HepG2 (cell line): ENCODE data around the gene TAC3. TPM values are rescaled to one million over a fixed set of nuclear protein-coding genes. Genes with fewer than 3 reads are reported as not detected.
A peak's percentile ranks its signal among the peaks of the same experiment; 100 is the strongest.

Experiments used
- ARNT2 ChIP-seq: sonication (generic); formaldehyde crosslinking; IDR thresholded peaks from 2 replicates; pipeline ENCODE4 v1.8.0; 2022; ENCODE audit warnings: mild to moderate bottlenecking, low read depth, missing genetic modification reagents, moderate library complexity
- BHLHE40 ChIP-seq: IDR thresholded peaks from 2 replicates; pipeline ENCODE4 v1.6.1; 2011; ENCODE audit warnings: low read length, improper control_type of control experiment
- E2F1 ChIP-seq: sonication (generic); formaldehyde crosslinking; IDR thresholded peaks from 2 replicates; pipeline ENCODE4 v1.5.0; 2020; ENCODE audit warnings: missing genetic modification reagents
- HDAC2 ChIP-seq: sonication (generic); formaldehyde crosslinking; IDR thresholded peaks from 2 replicates; pipeline ENCODE4 v1.4.0; 2020; ENCODE audit warnings: missing genetic modification reagents
- HHEX ChIP-seq: IDR thresholded peaks from 2 replicates; pipeline ENCODE4 v1.6.1; 2016; ENCODE audit warnings: control low read depth
- HNRNPLL ChIP-seq: fragments of 200-400 bp; formaldehyde crosslinking; IDR thresholded peaks from 2 replicates; pipeline ENCODE4 v1.6.1; 2017; ENCODE audit warnings: mild to moderate bottlenecking, low read depth, low read length; ENCODE audit not compliant: poor library complexity, severe bottlenecking
- HOXA3 ChIP-seq: sonication (generic); formaldehyde crosslinking; IDR thresholded peaks from 2 replicates; pipeline ENCODE4 v1.5.0; 2020; ENCODE audit warnings: missing genetic modification reagents
- KLF6 ChIP-seq: IDR thresholded peaks from 2 replicates; pipeline ENCODE4 v1.8.0; 2016; ENCODE audit warnings: missing biosample characterization, missing genetic modification reagents
- MIER2 ChIP-seq: IDR thresholded peaks from 2 replicates; pipeline ENCODE4 v1.6.1; 2016; ENCODE audit warnings: missing biosample characterization, missing genetic modification reagents
- MXD1 ChIP-seq: sonication (generic); formaldehyde crosslinking; IDR thresholded peaks from 2 replicates; pipeline ENCODE4 v1.4.0; 2020; ENCODE audit warnings: mild to moderate bottlenecking, missing genetic modification reagents
- NFE2 ChIP-seq: sonication (generic); formaldehyde crosslinking; IDR thresholded peaks from 2 replicates; pipeline ENCODE4 v1.4.0; 2020; ENCODE audit warnings: missing genetic modification reagents
- NONO ChIP-seq, 2 experiments: fragments of 450-650 bp in 1 of 2; sonication (generic) in 1 of 2; formaldehyde crosslinking in 1 of 2; IDR thresholded peaks in 1 of 2; conservative IDR thresholded peaks in 1 of 2; 2 replicates each; pipeline versions ENCODE4 v1.6.1 to v1.8.0; 2017 to 2022; ENCODE audit warnings: mild to moderate bottlenecking in 1 of 2, missing genetic modification reagents in 1 of 2, moderate library complexity in 1 of 2
- POGZ ChIP-seq: sonication (generic); formaldehyde crosslinking; IDR thresholded peaks from 2 replicates; pipeline ENCODE4 v1.4.0; 2020; ENCODE audit warnings: mild to moderate bottlenecking, missing genetic modification reagents
- RAD21 ChIP-seq: fragments of 450-650 bp; formaldehyde crosslinking; IDR thresholded peaks from 2 replicates; pipeline ENCODE4 v1.5.0; 2020; ENCODE audit warnings: mild to moderate bottlenecking
- RARA ChIP-seq: IDR thresholded peaks from 2 replicates; pipeline ENCODE4 v1.6.1; 2016; ENCODE audit warnings: missing genetic modification reagents, missing compliant biosample characterization
- RNF2 ChIP-seq: fragments of 450-650 bp; conservative IDR thresholded peaks from 2 replicates; pipeline ENCODE4 v1.6.1; 2016; ENCODE audit warnings: low read depth
- SNAPC5 ChIP-seq: sonication (generic); formaldehyde crosslinking; IDR thresholded peaks from 2 replicates; pipeline ENCODE4 v1.8.1; 2023; ENCODE audit warnings: mild to moderate bottlenecking, missing genetic modification reagents, borderline replicate concordance
- SPEN ChIP-seq: sonication (generic); formaldehyde crosslinking; IDR thresholded peaks from 2 replicates; pipeline ENCODE4 v1.5.1; 2020; ENCODE audit warnings: low read depth, mild to moderate bottlenecking, missing genetic modification reagents
- SSRP1 ChIP-seq: IDR thresholded peaks from 2 replicates; pipeline ENCODE4 v1.6.1; 2016; ENCODE audit warnings: control low read depth
- ZBTB20 ChIP-seq: sonication (generic); formaldehyde crosslinking; IDR thresholded peaks from 2 replicates; pipeline ENCODE4 v1.8.1; 2023; ENCODE audit warnings: missing genetic modification reagents, low read depth, mild to moderate bottlenecking, borderline replicate concordance
- ZFAT ChIP-seq: sonication (generic); formaldehyde crosslinking; conservative IDR thresholded peaks from 2 replicates; pipeline ENCODE4 v1.8.1; 2023; ENCODE audit warnings: missing genetic modification reagents, inconsistent platforms
- ZNF510 ChIP-seq: sonication (generic); formaldehyde crosslinking; IDR thresholded peaks from 2 replicates; pipeline ENCODE4 v1.4.0; 2020; ENCODE audit warnings: low read depth, mild to moderate bottlenecking, missing genetic modification reagents
- ZNF577 ChIP-seq: sonication (generic); formaldehyde crosslinking; IDR thresholded peaks from 2 replicates; pipeline ENCODE4 v1.4.0; 2020; ENCODE audit warnings: mild to moderate bottlenecking, low read depth, missing genetic modification reagents, borderline replicate concordance
- ZNF609 ChIP-seq: sonication (generic); formaldehyde crosslinking; IDR thresholded peaks from 2 replicates; pipeline ENCODE4 v1.4.0; 2020; ENCODE audit warnings: mild to moderate bottlenecking, missing genetic modification reagents, borderline replicate concordance
- ZNF644 ChIP-seq: IDR thresholded peaks from 2 replicates; pipeline ENCODE4 v1.6.1; 2016; ENCODE audit warnings: low read depth
- ZSCAN21 ChIP-seq: sonication (generic); formaldehyde crosslinking; IDR thresholded peaks from 2 replicates; pipeline ENCODE4 v1.8.0; 2022; ENCODE audit warnings: mild to moderate bottlenecking, missing genetic modification reagents, moderate library complexity, borderline replicate concordance
- ZSCAN31 ChIP-seq: sonication (generic); formaldehyde crosslinking; IDR thresholded peaks from 2 replicates; pipeline ENCODE4 v1.5.0; 2020; ENCODE audit warnings: low read depth, mild to moderate bottlenecking, missing genetic modification reagents
- polyA plus RNA-seq, 8 experiments: library from polyadenylated mRNA; depleted of rRNA in 3 of 8; stranded (reverse) in 7 of 8; unstranded in 1 of 8; fragments of >200 nt; fragmentation: Illumina TruSeq in 4 of 8; extraction: Trizol in 4 of 8; gene quantifications; 2 replicates each; pipeline versions ENCODE4 v1.2.1 to v1.2.3, GENCODE V29; 2011 to 2016; ENCODE audit warnings: low read depth in 4 of 8, missing spikeins in 1 of 8, mixed read lengths in 1 of 8; ENCODE audit not compliant: insufficient read depth in 1 of 8
- total RNA-seq, 5 experiments: library from RNA; depleted of rRNA; stranded (reverse); fragments of >200 nt; fragmentation: Illumina TruSeq; extraction: Trizol; gene quantifications; 2 replicates each; pipeline ENCODE4 v1.2.3, GENCODE V29; 2016; ENCODE audit warnings: low read depth in 1 of 5

The TAC3 gene
- total and polyA plus RNA-seq, 2 of the 13 experiments (the other 11 are each of a cell fraction or from before 2014, with no cell fraction given) = 0.13 to 0.15 TPM

GRCh38 chr12:57001448-57001906 lies 14.9 kb downstream of the TAC3 start (continued):
- no peak for TF ChIP-seq NFE2 (CRISPR knock-in tag)
- TF ChIP-seq ARNT2 (CRISPR knock-in tag) = no peak
- TF ChIP-seq ZNF644 (CRISPR knock-in tag) = no peak
- TF ChIP-seq ZFAT (CRISPR knock-in tag) = no peak
- TF ChIP-seq BHLHE40 = 0 out of 2 replicates have a peak, but pooled peaks have one; percentile 13
- TF ChIP-seq HNRNPLL = no peak
- TF ChIP-seq ZBTB20 (CRISPR knock-in tag) = 0 out of 2 replicates have a peak, but pooled peaks have one; percentile 45
- peak; percentile 12; the same call in 1 of the 2 replicates for TF ChIP-seq ZNF609 (CRISPR knock-in tag)
- no peak for TF ChIP-seq HHEX (CRISPR knock-in tag)
- no peak for TF ChIP-seq ZNF577 (CRISPR knock-in tag)
- TF ChIP-seq MIER2 (CRISPR knock-in tag) = peak; percentile 44; the same call in 1 of the 2 replicates
- TF ChIP-seq HDAC2 (CRISPR knock-in tag) = peak; percentile 92
- no peak for TF ChIP-seq SSRP1 (CRISPR knock-in tag)
- TF ChIP-seq ZSCAN31 = no peak
- TF ChIP-seq E2F1 (CRISPR knock-in tag) = no peak
- no peak for TF ChIP-seq KLF6
- no peak for TF ChIP-seq ZNF510
- peak; percentile 63; the same call in 1 of the 2 replicates for TF ChIP-seq HOXA3 (CRISPR knock-in tag)
- no peak for TF ChIP-seq NONO (IDR thresholded peaks at IDR 0.05)
- TF ChIP-seq NONO (CRISPR knock-in tag; conservative IDR thresholded peaks at IDR 0.05) = peak; percentile 60; the same call in 1 of the 2 replicates
- peak; percentile 59 for TF ChIP-seq RARA (CRISPR knock-in tag)
- TF ChIP-seq SPEN (CRISPR knock-in tag) = peak; percentile 76; the same call in 1 of the 2 replicates
- peak; percentile 88 for TF ChIP-seq RAD21 (CRISPR knock-in tag)
- no peak for TF ChIP-seq SNAPC5
- no peak for TF ChIP-seq MXD1 (CRISPR knock-in tag)
- no peak for TF ChIP-seq RNF2
- no peak for TF ChIP-seq ZSCAN21 (CRISPR knock-in tag)
- no peak; the same call in 1 of the 2 replicates for TF ChIP-seq POGZ (CRISPR knock-in tag)
